ENCODE data around the gene CNTLN. TPM values are rescaled to one million over a fixed set of nuclear protein-coding genes. Genes with fewer than 3 reads are reported as not detected.

CNTLN gene
- polyA plus RNA-seq, 2 of the 4 experiments (the other 2 are of a cell fraction) = 8.5 to 11.9 TPM

DNA sequence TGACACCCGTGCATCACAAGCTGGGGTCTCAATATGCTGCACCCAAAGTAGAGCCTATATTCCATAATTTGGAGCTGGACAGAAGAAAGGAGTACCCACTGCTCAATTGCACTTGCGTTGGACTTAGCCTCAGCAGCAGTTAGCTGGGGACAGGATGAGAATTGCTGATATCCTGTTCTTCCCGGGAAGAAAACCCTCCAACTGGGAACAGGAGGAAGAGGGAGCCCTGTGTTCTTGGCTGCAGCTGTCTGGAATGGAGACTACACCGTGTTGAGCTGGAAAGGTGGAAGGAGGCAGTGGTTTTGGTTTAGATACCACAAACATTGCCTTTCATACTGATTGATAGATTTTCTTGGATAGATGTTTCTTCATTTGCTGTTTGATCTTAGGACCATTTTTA, 24.6 kb downstream of the CNTLN start:
- H3K4me3 ChIP-seq = no peak overlapping the region
- no peak overlapping the region for H3K27ac ChIP-seq
- no peaks in the 10 kb centered on the region for H3K4me1 ChIP-seq
- CTCF ChIA-PET = interaction anchor here (1.0 kb wide), 1 partner anchor 43 kb away, joined by 3 read pairs; no protein-coding TSS in a partner anchor
- no peak for FAIRE-seq
- no peak for TF ChIP-seq POLR2AphosphoS2 (conservative IDR thresholded peaks at IDR 0.05; ENCODE audit: low read length)
- no peak for TF ChIP-seq GATA3 (IDR thresholded peaks at IDR 0.05; ENCODE audit: borderline replicate concordance)
- TF ChIP-seq ESRRA (IDR thresholded peaks at IDR 0.05; ENCODE audit: borderline replicate concordance, low read length) = no peak
- no peak for TF ChIP-seq RFX5 (IDR thresholded peaks at IDR 0.05)
- DNase-seq (ENCODE audit: low read depth in 1 of 2, low spot score in 1 of 2) = no peak
- no peak overlapping the region for H3K4me2 ChIP-seq
- 94% methylated on average over 4 of the region's 4 CpGs for WGBS (ENCODE audit: missing lambda C conversion rate)
- POLR2A ChIA-PET = no interaction called here
- ATAC-seq = no peak
- H3K9me3 ChIP-seq = no peaks in the 10 kb centered on the region

DNA sequence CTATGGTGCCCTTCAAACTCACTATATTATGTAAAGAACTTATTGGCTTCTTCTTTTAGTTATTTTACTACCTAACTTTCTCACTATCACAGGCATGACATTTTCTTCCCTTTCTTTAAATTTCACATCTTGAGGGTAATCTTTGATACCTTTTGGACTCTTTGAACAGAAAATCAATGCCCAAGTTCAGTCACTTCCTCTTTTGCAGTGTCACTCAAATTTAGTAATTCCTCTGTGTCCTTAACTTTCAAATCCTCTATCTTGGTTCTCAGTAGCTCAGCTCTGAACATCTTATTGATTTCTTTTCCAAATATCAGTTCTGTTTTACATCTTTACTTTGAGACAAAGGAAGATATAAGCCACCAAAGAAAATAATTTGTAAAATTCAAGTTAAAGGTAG, 25.5 kb downstream of the CNTLN start:
- no peaks in the 10 kb centered on the region for H3K9me3 ChIP-seq
- DNase-seq (ENCODE audit: low read depth in 1 of 2, low spot score in 1 of 2) = no peak
- CTCF ChIA-PET = no interaction called here
- TF ChIP-seq FOSL2 (IDR thresholded peaks at IDR 0.05) = no peak
- no peak for TF ChIP-seq FOSL2 (CRISPR knock-in tag; IDR thresholded peaks at IDR 0.05)
- no peak for TF ChIP-seq GATA3 (IDR thresholded peaks at IDR 0.05; ENCODE audit: borderline replicate concordance)
- TF ChIP-seq NFE2L2 (conservative IDR thresholded peaks at IDR 0.05; ENCODE audit: low read length) = no peak
- TF ChIP-seq, protein P1, sequence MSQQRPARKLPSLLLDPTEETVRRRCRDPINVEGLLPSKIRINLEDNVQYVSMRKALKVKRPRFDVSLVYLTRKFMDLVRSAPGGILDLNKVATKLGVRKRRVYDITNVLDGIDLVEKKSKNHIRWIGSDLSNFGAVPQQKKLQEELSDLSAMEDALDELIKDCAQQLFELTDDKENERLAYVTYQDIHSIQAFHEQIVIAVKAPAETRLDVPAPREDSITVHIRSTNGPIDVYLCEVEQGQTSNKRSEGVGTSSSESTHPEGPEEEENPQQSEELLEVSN (IDR thresholded peaks at IDR 0.05; ENCODE audit: borderline replicate concordance, low read depth) = no peak
- no peak for TF ChIP-seq PHF8 (IDR thresholded peaks at IDR 0.05; ENCODE audit: borderline replicate concordance, low read depth)
- TF ChIP-seq MAFK (IDR thresholded peaks at IDR 0.05; ENCODE audit: partially characterized antibody) = no peak
- TF ChIP-seq SREBF2 (IDR thresholded peaks at IDR 0.05) = no peak
- TF ChIP-seq, protein P2, sequence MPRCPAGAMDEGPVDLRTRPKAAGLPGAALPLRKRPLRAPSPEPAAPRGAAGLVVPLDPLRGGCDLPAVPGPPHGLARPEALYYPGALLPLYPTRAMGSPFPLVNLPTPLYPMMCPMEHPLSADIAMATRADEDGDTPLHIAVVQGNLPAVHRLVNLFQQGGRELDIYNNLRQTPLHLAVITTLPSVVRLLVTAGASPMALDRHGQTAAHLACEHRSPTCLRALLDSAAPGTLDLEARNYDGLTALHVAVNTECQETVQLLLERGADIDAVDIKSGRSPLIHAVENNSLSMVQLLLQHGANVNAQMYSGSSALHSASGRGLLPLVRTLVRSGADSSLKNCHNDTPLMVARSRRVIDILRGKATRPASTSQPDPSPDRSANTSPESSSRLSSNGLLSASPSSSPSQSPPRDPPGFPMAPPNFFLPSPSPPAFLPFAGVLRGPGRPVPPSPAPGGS (IDR thresholded peaks at IDR 0.05) = no peak
- TF ChIP-seq TP53 (CRISPR knock-in tag; IDR thresholded peaks at IDR 0.05) = no peak
- no peak overlapping the region for H3K4me3 ChIP-seq
- no peak overlapping the region for H3K4me2 ChIP-seq
- ATAC-seq = no peak
- peak; percentile 54 for FAIRE-seq
- no peaks in the 10 kb centered on the region for H3K4me1 ChIP-seq
- POLR2A ChIA-PET = no interaction called here
- H3K27ac ChIP-seq = no peak overlapping the region

DNA sequence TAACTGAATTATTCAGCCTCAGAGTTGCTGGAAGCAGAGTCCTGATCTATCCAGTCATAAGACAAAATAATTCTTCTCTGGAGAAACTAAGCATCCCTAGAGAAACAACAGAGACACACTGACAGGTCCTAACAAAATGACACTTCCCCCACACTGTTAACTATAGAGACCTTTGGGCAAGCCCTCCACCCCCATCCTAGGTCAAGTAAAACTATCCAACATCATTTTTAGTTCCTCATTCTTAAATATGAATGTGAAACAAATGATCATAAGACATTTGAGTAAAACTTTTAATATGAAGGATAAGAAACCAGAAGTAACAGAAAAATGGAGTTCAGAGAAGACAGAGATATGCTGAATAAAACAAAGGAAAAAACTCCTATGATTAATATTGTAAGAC, 30.9 kb downstream of the CNTLN start:
- ChIA-PET CTCF (no interaction called here), POLR2A (no interaction called here)
- TF ChIP-seq KDM5A (IDR thresholded peaks at IDR 0.05) = no peak
- TF ChIP-seq, protein P3, sequence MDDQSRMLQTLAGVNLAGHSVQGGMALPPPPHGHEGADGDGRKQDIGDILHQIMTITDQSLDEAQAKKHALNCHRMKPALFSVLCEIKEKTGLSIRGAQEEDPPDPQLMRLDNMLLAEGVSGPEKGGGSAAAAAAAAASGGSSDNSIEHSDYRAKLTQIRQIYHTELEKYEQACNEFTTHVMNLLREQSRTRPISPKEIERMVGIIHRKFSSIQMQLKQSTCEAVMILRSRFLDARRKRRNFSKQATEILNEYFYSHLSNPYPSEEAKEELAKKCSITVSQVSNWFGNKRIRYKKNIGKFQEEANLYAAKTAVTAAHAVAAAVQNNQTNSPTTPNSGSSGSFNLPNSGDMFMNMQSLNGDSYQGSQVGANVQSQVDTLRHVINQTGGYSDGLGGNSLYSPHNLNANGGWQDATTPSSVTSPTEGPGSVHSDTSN (IDR thresholded peaks at IDR 0.05) = no peak
- TF ChIP-seq, protein P1 (IDR thresholded peaks at IDR 0.05; ENCODE audit: borderline replicate concordance, low read depth) = no peak
- no peak for TF ChIP-seq CEBPB (IDR thresholded peaks at IDR 0.05)
- no peak for TF ChIP-seq CHD2 (IDR thresholded peaks at IDR 0.05; ENCODE audit: low read length, partially characterized antibody)
- no peak for TF ChIP-seq POLR2AphosphoS2 (conservative IDR thresholded peaks at IDR 0.05; ENCODE audit: low read length)
- no peak for TF ChIP-seq MAZ (IDR thresholded peaks at IDR 0.05; ENCODE audit: borderline replicate concordance, low read depth, low read length)
- no peak for TF ChIP-seq RFX5 (IDR thresholded peaks at IDR 0.05)
- no peak for TF ChIP-seq TP53 (CRISPR knock-in tag; IDR thresholded peaks at IDR 0.05)
- TF ChIP-seq ZC3H11A (IDR thresholded peaks at IDR 0.05) = no peak
- no peak for TF ChIP-seq ZFP36 (IDR thresholded peaks at IDR 0.05; ENCODE audit: borderline replicate concordance, partially characterized antibody)
- TF ChIP-seq, protein P4, sequence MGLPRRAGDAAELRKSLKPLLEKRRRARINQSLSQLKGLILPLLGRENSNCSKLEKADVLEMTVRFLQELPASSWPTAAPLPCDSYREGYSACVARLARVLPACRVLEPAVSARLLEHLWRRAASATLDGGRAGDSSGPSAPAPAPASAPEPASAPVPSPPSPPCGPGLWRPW (IDR thresholded peaks at IDR 0.05) = no peak
- no peak for TF ChIP-seq BHLHE40 (IDR thresholded peaks at IDR 0.05; ENCODE audit: low read depth, low read length)
- no peak for TF ChIP-seq EP300 (IDR thresholded peaks at IDR 0.05)
- TF ChIP-seq SREBF2 (IDR thresholded peaks at IDR 0.05) = no peak
- TF ChIP-seq, protein P2 (IDR thresholded peaks at IDR 0.05) = no peak
- no peak for TF ChIP-seq ZNF302 (CRISPR knock-in tag; IDR thresholded peaks at IDR 0.05)
- no peak for TF ChIP-seq RNF2 (IDR thresholded peaks at IDR 0.05; ENCODE audit: borderline replicate concordance, low read depth)
- TF ChIP-seq KDM1A (IDR thresholded peaks at IDR 0.05; ENCODE audit: low read depth) = no peak
- Histone ChIP-seq H3K27ac (no peak overlapping the region), H3K4me1 (no peaks in the 10 kb centered on the region), H3K9me3 (peaks cover 5% of the 10 kb centered on the region; the same call in 1 of the 3 replicates), H3K4me2 (no peak overlapping the region), H3K4me3 (no peak overlapping the region)
- FAIRE-seq (no peak), DNase-seq (ENCODE audit: low read depth in 1 of 2, low spot score in 1 of 2) (no peak), ATAC-seq (no peak)
